ENCODE measurements around the gene PLRG1.

The PLRG1 gene

GRCh38 chr4:154517591-154517990, 32.6 kb downstream of the PLRG1 start:
- DNase-seq = no peak

- DNase-seq = no peak
These were observed 33.7 kb downstream of the PLRG1 start for GRCh38 chr4:154516318-154517029.

GRCh38 chr4:154511981-154512380, 38.2 kb downstream of the PLRG1 start:
- no peak for DNase-seq

- DNase-seq = no peak
These were observed 38.7 kb downstream of the PLRG1 start for GRCh38 chr4:154511548-154511947.

- no peak for DNase-seq
These were observed 43.0 kb downstream of the PLRG1 start for GRCh38 chr4:154507156-154507555.

- no peak for DNase-seq
These were observed 43.9 kb downstream of the PLRG1 start for GRCh38 chr4:154506253-154506652.

GRCh38 chr4:154503598-154503997, 46.6 kb downstream of the PLRG1 start:
- no peak for DNase-seq

- DNase-seq = no peak
These were observed 48.1 kb downstream of the PLRG1 start for GRCh38 chr4:154502111-154502510.

GRCh38 chr4:154497889-154498288, 52.3 kb downstream of the PLRG1 start:
- no peak for DNase-seq

GRCh38 chr4:154495867-154496266, 54.3 kb downstream of the PLRG1 start:
- no peak for DNase-seq

- no peak for DNase-seq
These were observed 57.9 kb downstream of the PLRG1 start for GRCh38 chr4:154492288-154492687.

GRCh38 chr4:154491341-154492271, 58.6 kb downstream of the PLRG1 start, which contains the start of gene DCHS2:
Gene DCHS2, minus strand, starts transcription at chr4:154491799. Its CDS starts 444 bp downstream, at chr4:154491355.
- no peak for DNase-seq

GRCh38 chr4:154490583-154491340, 59.4 kb downstream of the PLRG1 start:
- no peak for DNase-seq

GRCh38 chr4:154490234-154490582, 60.0 kb downstream of the PLRG1 start:
- DNase-seq = no peak

- no peak for DNase-seq
These were observed 60.5 kb downstream of the PLRG1 start for GRCh38 chr4:154489558-154490233.

GRCh38 chr4:154487145-154487544, 63.1 kb downstream of the PLRG1 start:
- DNase-seq = no peak

GRCh38 chr4:154485127-154485773, 65.0 kb downstream of the PLRG1 start:
- DNase-seq = no peak
